Measurements from ENCODE around the gene PLCXD3. TPM values are rescaled to one million over a fixed set of nuclear protein-coding genes. Genes with fewer than 3 reads are reported as not detected.

Gene PLCXD3
- total and polyA plus RNA-seq, 12 donors: 0.72 to 48.7 (median 15.4) TPM

DNA sequence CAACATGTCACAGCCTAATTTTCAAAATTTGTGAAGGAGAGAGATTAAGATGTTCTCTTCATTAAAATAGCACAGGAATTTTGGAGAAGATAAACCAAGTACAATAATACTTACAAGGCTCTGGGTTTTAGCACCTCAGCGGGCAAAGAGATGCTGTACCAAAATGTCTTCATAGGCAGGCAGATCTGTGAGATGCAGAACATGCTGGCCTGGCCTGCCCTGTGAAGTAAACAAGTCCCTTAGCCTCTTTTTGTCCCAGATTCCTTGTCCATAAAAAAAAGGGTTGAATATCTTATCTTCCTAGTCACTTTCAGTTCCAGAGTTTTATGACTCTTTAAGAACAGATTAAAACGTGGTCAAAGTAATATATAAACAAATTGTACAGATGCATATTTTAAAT lies 244.0 kb downstream of the PLCXD3 start:
- Histone ChIP-seq H3K27me3 (no peaks in the 10 kb centered on the region), H3K4me1 (replicated peaks in 1 of 2) (peaks cover 0 to 26% of the 10 kb centered on the region in 2 donors), H3K9me3 (replicated peaks in 1 of 3) (no peaks in the 10 kb centered on the region), H3K36me3 (replicated peaks in 1 of 2) (no peaks in the 10 kb centered on the region), H3K27ac (no peak overlapping the region), H3K4me3 (no peak overlapping the region)
- no peak for DNase-seq
- intact Hi-C loops (cut with DNase I): no loop called here
- WGBS, 4 donors: 63 to 79% (median 76%) methylated on average over 2 of the region's 2 CpGs
- no peak for TF ChIP-seq CTCF (IDR thresholded peaks at IDR 0.05)
- no peak for TF ChIP-seq POLR2A (IDR thresholded peaks at IDR 0.05)

DNA sequence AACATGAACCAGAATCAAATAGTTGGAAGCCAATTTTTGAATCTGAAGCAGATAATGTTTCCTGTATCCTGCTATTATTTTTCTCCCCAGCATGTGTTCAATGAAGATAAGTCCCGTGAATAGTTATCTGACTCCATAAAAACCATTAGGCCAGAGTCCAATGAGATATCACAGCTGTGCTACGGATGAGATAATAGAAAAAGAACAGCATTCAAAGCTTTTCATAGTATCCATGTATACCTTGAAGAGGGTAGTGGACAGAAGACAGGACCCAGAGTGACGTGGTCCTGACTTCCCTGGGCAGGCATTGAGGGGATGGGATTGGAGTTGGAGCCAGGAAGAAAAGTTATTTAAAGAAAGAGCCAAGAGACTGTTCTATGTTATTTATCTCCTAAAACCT lies 246.4 kb downstream of the PLCXD3 start:
- 37 to 51% (median 43%) methylated on average over 3 of the region's 3 CpGs for WGBS, 4 donors
- intact Hi-C loops (cut with DNase I): no loop called here
- H3K27ac ChIP-seq: peak overlapping the region in 2 of 5 donors; percentile 55 to 76

GRCh38 chr5:41263335-41263734 lies 247.1 kb downstream of the PLCXD3 start:
- Histone ChIP-seq H3K4me1 (replicated peaks in 1 of 2) (peaks cover 0 to 26% of the 10 kb centered on the region in 2 donors), H3K9me3 (replicated peaks in 1 of 3) (no peaks in the 10 kb centered on the region), H3K36me3 (replicated peaks in 1 of 2) (no peaks in the 10 kb centered on the region), H3K4me3 (no peak overlapping the region), H3K27me3 (no peaks in the 10 kb centered on the region), H3K27ac (peak overlapping the region in 2 of 5 donors; percentile 55 to 76)
- DNase-seq: no peak
- 47 to 65% (median 56%) methylated on average over 2 of the region's 2 CpGs for WGBS, 4 donors
- intact Hi-C loops (cut with DNase I): no loop called here
- TF ChIP-seq POLR2A (IDR thresholded peaks at IDR 0.05) (no peak), CTCF (IDR thresholded peaks at IDR 0.05) (no peak)

More for the DNA sequence above, 246.4 kb downstream of the PLCXD3 start:
- Histone ChIP-seq H3K9me3 (replicated peaks in 1 of 3) (no peaks in the 10 kb centered on the region), H3K27me3 (no peaks in the 10 kb centered on the region), H3K4me1 (replicated peaks in 1 of 2) (peaks cover 0 to 26% of the 10 kb centered on the region in 2 donors), H3K4me3 (no peak overlapping the region), H3K36me3 (replicated peaks in 1 of 2) (no peaks in the 10 kb centered on the region)
- TF ChIP-seq POLR2A (IDR thresholded peaks at IDR 0.05) (no peak), CTCF (IDR thresholded peaks at IDR 0.05) (no peak)
- peak in 2 of 7 donors; percentile 18 to 23 for DNase-seq
